HL-60 (cell line): ENCODE results near the gene SLC46A1.

ENCODE experiments used
- GABPA ChIP-seq: IDR thresholded peaks from 2 replicates; pipeline ENCODE4 v1.6.1; 2012; ENCODE audit warnings: low read depth
- POLR2AphosphoS5 ChIP-seq: IDR thresholded peaks from 2 replicates; pipeline ENCODE4 v1.6.1; 2012; ENCODE audit warnings: low read depth
- TF ChIP-seq, protein P1 (sequence below): IDR thresholded peaks from one replicate; pipeline ENCODE4 v1.5.1; 2011; ENCODE audit warnings: low read length, control low read depth, inconsistent platforms; ENCODE audit not compliant: insufficient read depth
- TF ChIP-seq, protein P2 (sequence below): IDR thresholded peaks from 2 replicates; pipeline ENCODE4 v1.6.1; 2012; ENCODE audit warnings: low read depth; ENCODE audit not compliant: insufficient replicate concordance

DNA sequence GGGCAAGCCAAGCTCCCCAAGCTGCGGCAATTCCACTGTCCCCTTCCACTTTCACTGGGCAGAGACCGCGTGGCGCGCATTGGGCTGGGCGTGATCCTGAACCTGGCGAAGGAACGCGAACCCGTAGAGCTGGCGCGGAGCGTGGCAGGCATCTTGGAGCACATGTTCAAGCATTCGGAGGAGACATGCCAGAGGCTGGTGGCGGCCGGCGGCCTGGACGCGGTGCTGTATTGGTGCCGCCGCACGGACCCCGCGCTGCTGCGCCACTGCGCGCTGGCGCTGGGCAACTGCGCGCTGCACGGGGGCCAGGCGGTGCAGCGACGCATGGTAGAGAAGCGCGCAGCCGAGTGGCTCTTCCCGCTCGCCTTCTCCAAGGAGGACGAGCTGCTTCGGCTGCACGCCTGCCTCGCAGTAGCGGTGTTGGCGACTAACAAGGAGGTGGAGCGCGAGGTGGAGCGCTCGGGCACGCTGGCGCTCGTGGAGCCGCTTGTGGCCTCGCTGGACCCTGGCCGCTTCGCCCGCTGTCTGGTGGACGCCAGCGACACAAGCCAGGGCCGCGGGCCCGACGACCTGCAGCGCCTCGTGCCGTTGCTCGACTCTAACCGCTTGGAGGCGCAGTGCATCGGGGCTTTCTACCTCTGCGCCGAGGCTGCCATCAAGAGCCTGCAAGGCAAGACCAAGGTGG lies 24.7 kb downstream of the SLC46A1 start:
- TF ChIP-seq, protein P1, sequence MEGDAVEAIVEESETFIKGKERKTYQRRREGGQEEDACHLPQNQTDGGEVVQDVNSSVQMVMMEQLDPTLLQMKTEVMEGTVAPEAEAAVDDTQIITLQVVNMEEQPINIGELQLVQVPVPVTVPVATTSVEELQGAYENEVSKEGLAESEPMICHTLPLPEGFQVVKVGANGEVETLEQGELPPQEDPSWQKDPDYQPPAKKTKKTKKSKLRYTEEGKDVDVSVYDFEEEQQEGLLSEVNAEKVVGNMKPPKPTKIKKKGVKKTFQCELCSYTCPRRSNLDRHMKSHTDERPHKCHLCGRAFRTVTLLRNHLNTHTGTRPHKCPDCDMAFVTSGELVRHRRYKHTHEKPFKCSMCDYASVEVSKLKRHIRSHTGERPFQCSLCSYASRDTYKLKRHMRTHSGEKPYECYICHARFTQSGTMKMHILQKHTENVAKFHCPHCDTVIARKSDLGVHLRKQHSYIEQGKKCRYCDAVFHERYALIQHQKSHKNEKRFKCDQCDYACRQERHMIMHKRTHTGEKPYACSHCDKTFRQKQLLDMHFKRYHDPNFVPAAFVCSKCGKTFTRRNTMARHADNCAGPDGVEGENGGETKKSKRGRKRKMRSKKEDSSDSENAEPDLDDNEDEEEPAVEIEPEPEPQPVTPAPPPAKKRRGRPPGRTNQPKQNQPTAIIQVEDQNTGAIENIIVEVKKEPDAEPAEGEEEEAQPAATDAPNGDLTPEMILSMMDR, result no peak
- TF ChIP-seq POLR2AphosphoS5 (no peak), GABPA (no peak)
- TF ChIP-seq, protein P2, sequence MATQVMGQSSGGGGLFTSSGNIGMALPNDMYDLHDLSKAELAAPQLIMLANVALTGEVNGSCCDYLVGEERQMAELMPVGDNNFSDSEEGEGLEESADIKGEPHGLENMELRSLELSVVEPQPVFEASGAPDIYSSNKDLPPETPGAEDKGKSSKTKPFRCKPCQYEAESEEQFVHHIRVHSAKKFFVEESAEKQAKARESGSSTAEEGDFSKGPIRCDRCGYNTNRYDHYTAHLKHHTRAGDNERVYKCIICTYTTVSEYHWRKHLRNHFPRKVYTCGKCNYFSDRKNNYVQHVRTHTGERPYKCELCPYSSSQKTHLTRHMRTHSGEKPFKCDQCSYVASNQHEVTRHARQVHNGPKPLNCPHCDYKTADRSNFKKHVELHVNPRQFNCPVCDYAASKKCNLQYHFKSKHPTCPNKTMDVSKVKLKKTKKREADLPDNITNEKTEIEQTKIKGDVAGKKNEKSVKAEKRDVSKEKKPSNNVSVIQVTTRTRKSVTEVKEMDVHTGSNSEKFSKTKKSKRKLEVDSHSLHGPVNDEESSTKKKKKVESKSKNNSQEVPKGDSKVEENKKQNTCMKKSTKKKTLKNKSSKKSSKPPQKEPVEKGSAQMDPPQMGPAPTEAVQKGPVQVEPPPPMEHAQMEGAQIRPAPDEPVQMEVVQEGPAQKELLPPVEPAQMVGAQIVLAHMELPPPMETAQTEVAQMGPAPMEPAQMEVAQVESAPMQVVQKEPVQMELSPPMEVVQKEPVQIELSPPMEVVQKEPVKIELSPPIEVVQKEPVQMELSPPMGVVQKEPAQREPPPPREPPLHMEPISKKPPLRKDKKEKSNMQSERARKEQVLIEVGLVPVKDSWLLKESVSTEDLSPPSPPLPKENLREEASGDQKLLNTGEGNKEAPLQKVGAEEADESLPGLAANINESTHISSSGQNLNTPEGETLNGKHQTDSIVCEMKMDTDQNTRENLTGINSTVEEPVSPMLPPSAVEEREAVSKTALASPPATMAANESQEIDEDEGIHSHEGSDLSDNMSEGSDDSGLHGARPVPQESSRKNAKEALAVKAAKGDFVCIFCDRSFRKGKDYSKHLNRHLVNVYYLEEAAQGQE, result no peak
